Sigmoid colon (tissue), 7 donors: ENCODE results near the gene NAT16. TPM values are rescaled to one million over a fixed set of nuclear protein-coding genes. Genes with fewer than 3 reads are reported as not detected.

Source experiments
- polyA plus RNA-seq, 3 donors: library from polyadenylated mRNA; stranded (reverse); fragments of 200-250 nt; gene quantifications; one replicate each; pipeline ENCODE4 v1.2.3, GENCODE V29; 2013
- small RNA-seq, 3 donors: library from RNA; depleted of rRNA; stranded (forward); fragments of <200 nt; gene quantifications; one replicate each; pipeline ENCODE3, GENCODE V24; 2016
- total RNA-seq, 4 donors: library from RNA; depleted of rRNA; stranded (reverse); fragments of >200 nt; gene quantifications; one replicate each; pipeline ENCODE4 v1.1.0, GENCODE V29; 2016
- donor health status: healthy with polysubstance abuse.
- donor health status: Bipolar disorder and iron deficiency.
- donor health status: healthy.

NAT16 gene
- total and polyA plus RNA-seq, 7 donors = 0.23 TPM; not detected in 6

Small RNA genes lying within 50 kb of the gene (small RNA-seq; reads per million reads assigned to genes)
- gene MIR4653 = 0 reads per million in 3 donors

Other genes starting within 250 kb of the NAT16 start
- 1 to 10 TPM in 1 of 4 donors, under 1 TPM in 1, not detected in 2; 0.71 to 3.0 TPM for gene MUC3A, start 230.8 kb downstream of the NAT16 start, total RNA-seq
- 10 to 100 TPM; 60.4 to 78.8 (median 73.9) TPM for gene MUC3A, start 230.8 kb downstream of the NAT16 start, polyA plus RNA-seq
- 1 to 10 TPM in 3 of 4 donors, under 1 TPM in 1; 0.14 to 8.6 (median 1.7) TPM for gene MUC12, start 210.7 kb downstream of the NAT16 start, total RNA-seq
- gene MUC12, start 210.7 kb downstream of the NAT16 start, polyA plus RNA-seq = 100 to 1,000 TPM in 2 of 3 donors, 10 to 100 TPM in 1; 64.3 to 553 (median 136) TPM
- gene MUC17, start 160.2 kb downstream of the NAT16 start, total RNA-seq = under 1 TPM in 2 of 4 donors, not detected in 2; under 0.01 to 0.83 TPM
- gene MUC17, start 160.2 kb downstream of the NAT16 start, polyA plus RNA-seq = 1 to 10 TPM; 1.2 to 5.4 (median 5.1) TPM
- 10 to 100 TPM; 11.8 to 23.3 (median 13.7) TPM for gene TRIM56, start 94.8 kb downstream of the NAT16 start, total RNA-seq
- 10 to 100 TPM in 1 of 3 donors, 1 to 10 TPM in 2; 6.0 to 25.6 (median 7.2) TPM for gene TRIM56, start 94.8 kb downstream of the NAT16 start, polyA plus RNA-seq
- gene SERPINE1, start 53.2 kb downstream of the NAT16 start, total RNA-seq = 10 to 100 TPM in 2 of 4 donors, 1 to 10 TPM in 2; 1.5 to 21.3 (median 11.7) TPM
- gene SERPINE1, start 53.2 kb downstream of the NAT16 start, polyA plus RNA-seq = 10 to 100 TPM in 1 of 3 donors, 1 to 10 TPM in 1, under 1 TPM in 1; 0.46 to 10.0 (median 1.8) TPM
- 10 to 100 TPM; 15.8 to 31.4 (median 26.9) TPM for gene AP1S1, start 25.8 kb downstream of the NAT16 start, total RNA-seq
- 100 to 1,000 TPM; 100 to 135 (median 132) TPM for gene AP1S1, start 25.8 kb downstream of the NAT16 start, polyA plus RNA-seq
- gene VGF, start 14.7 kb downstream of the NAT16 start, total RNA-seq = under 1 TPM in 2 of 4 donors, not detected in 2; 0.55 to 0.68 TPM
- under 1 TPM in 1 of 3 donors, not detected in 2; 0.54 TPM for gene VGF, start 14.7 kb downstream of the NAT16 start, polyA plus RNA-seq
- not detected for gene MOGAT3, start 20.7 kb upstream of the NAT16 start, total RNA-seq
- gene MOGAT3, start 20.7 kb upstream of the NAT16 start, polyA plus RNA-seq = 10 to 100 TPM in 1 of 3 donors, 1 to 10 TPM in 2; 3.6 to 27.2 (median 3.7) TPM
- 10 to 100 TPM; 23.9 to 36.6 (median 26.4) TPM for gene PLOD3, start 37.3 kb upstream of the NAT16 start, total RNA-seq
- gene PLOD3, start 37.3 kb upstream of the NAT16 start, polyA plus RNA-seq = 10 to 100 TPM; 18.0 to 57.3 (median 24.3) TPM
- gene ZNHIT1, start 37.9 kb upstream of the NAT16 start, total RNA-seq = 10 to 100 TPM; 64.8 to 97.4 (median 84.7) TPM
- 100 to 1,000 TPM; 126 to 200 (median 154) TPM for gene ZNHIT1, start 37.9 kb upstream of the NAT16 start, polyA plus RNA-seq
- 10 to 100 TPM in 1 of 4 donors, 1 to 10 TPM in 3; 2.5 to 16.3 (median 3.9) TPM for gene CLDN15, start 57.5 kb upstream of the NAT16 start, total RNA-seq
- 10 to 100 TPM in 1 of 3 donors, 1 to 10 TPM in 2; 3.6 to 14.2 (median 9.0) TPM for gene CLDN15, start 57.5 kb upstream of the NAT16 start, polyA plus RNA-seq
- gene FIS1, start 64.8 kb upstream of the NAT16 start, total RNA-seq = 100 to 1,000 TPM; 237 to 443 (median 426) TPM
- gene FIS1, start 64.8 kb upstream of the NAT16 start, polyA plus RNA-seq = 100 to 1,000 TPM; 190 to 284 (median 252) TPM
- gene IFT22, start 141.5 kb upstream of the NAT16 start, total RNA-seq = 10 to 100 TPM; 30.7 to 38.5 (median 32.0) TPM
- 10 to 100 TPM in 2 of 3 donors, 1 to 10 TPM in 1; 7.6 to 19.2 (median 11.9) TPM for gene IFT22, start 141.5 kb upstream of the NAT16 start, polyA plus RNA-seq
- gene COL26A1, start 182.6 kb upstream of the NAT16 start, total RNA-seq = not detected
- under 1 TPM in 1 of 3 donors, not detected in 2; 0.13 TPM for gene COL26A1, start 182.6 kb upstream of the NAT16 start, polyA plus RNA-seq